GM23338 (cell line): Measurements from ENCODE around the gene THOP1. TPM values are rescaled to one million over a fixed set of nuclear protein-coding genes. Genes with fewer than 3 reads are reported as not detected.

Source experiments
- ATAC-seq: fragments of 200-7000 bp; cut with Tn5 transposase; 3 replicates; pipeline ENCODE4 v1.9.1; 2020
- DNase-seq: peaks from one replicate; pipeline ENCODE4 v3.0.0-alpha.2; 2015; ENCODE audit warnings: low spot score
- H2AFZ ChIP-seq: fragments of 200-600 bp; sonication (generic); 2 replicates; pipeline ENCODE4 v1.8.0; 2016; ENCODE audit warnings: antibody characterized with exemption, mild to moderate bottlenecking, moderate library complexity
- H3F3A ChIP-seq: fragments of 200-600 bp; sonication (generic); replicated peaks from 2 replicates; pipeline ENCODE4 v1.8.0; 2017; ENCODE audit warnings: antibody characterized with exemption, mixed run types, low read depth
- H3K27ac ChIP-seq: fragments of 200-600 bp; sonication (generic); 2 replicates; pipeline ENCODE4 v1.6.1; 2016; ENCODE audit warnings: low read depth
- H3K27me3 ChIP-seq: fragments of 200-600 bp; sonication (generic); 2 replicates; pipeline ENCODE4 v1.8.0; 2016; ENCODE audit warnings: mild to moderate bottlenecking, mixed run types, moderate library complexity; ENCODE audit not compliant: insufficient read depth
- H3K36me3 ChIP-seq: fragments of 200-600 bp; sonication (generic); 2 replicates; pipeline ENCODE4 v1.8.0; 2016; ENCODE audit warnings: mild to moderate bottlenecking; ENCODE audit not compliant: insufficient read depth
- H3K4me1 ChIP-seq: fragments of 200-600 bp; sonication (generic); 2 replicates; pipeline ENCODE4 v1.8.0; 2016; ENCODE audit warnings: mild to moderate bottlenecking, moderate library complexity; ENCODE audit not compliant: insufficient read depth
- H3K4me2 ChIP-seq: fragments of 200-600 bp; sonication (generic); 2 replicates; pipeline ENCODE4 v1.7.1; 2017; ENCODE audit warnings: mixed run types
- H3K4me3 ChIP-seq: fragments of 200-600 bp; sonication (generic); 2 replicates; pipeline ENCODE4 v1.6.1; 2016; ENCODE audit warnings: mixed run types
- H3K79me2 ChIP-seq: fragments of 200-600 bp; sonication (generic); replicated peaks from 2 replicates; pipeline ENCODE4 v1.8.0; 2017; ENCODE audit warnings: mild to moderate bottlenecking; ENCODE audit not compliant: insufficient read depth
- H3K9me2 ChIP-seq: fragments of 200-600 bp; sonication (generic); 2 replicates; pipeline ENCODE4 v1.8.0; 2017; ENCODE audit not compliant: insufficient read depth
- H4K20me1 ChIP-seq: fragments of 200-600 bp; sonication (generic); replicated peaks from 2 replicates; pipeline ENCODE4 v1.8.0; 2017; ENCODE audit warnings: mild to moderate bottlenecking; ENCODE audit not compliant: insufficient read depth
- H3K27ac Mint-ChIP-seq: 2 replicates; pipeline ENCODE4 v1.8.0; 2020; ENCODE audit warnings: inconsistent platforms, mild to moderate bottlenecking, moderate library complexity, mixed read lengths
- H3K27me3 Mint-ChIP-seq: 3 replicates; pipeline ENCODE4 v1.8.0; 2022; ENCODE audit warnings: low read depth, mild to moderate bottlenecking, moderate library complexity, mixed read lengths, inconsistent platforms; ENCODE audit not compliant: insufficient read depth, poor library complexity
- H3K36me3 Mint-ChIP-seq: 3 replicates; pipeline ENCODE4 v1.8.0; 2021; ENCODE audit warnings: low read depth, mild to moderate bottlenecking, inconsistent platforms, moderate library complexity, mixed read lengths
- H3K4me1 Mint-ChIP-seq: 3 replicates; pipeline ENCODE4 v1.8.0; 2020; ENCODE audit warnings: mild to moderate bottlenecking, inconsistent platforms, mixed read lengths
- H3K4me3 Mint-ChIP-seq: 3 replicates; pipeline ENCODE4 v1.8.0; 2021; ENCODE audit warnings: moderate library complexity, mild to moderate bottlenecking, inconsistent platforms, mixed read lengths
- H3K9me3 Mint-ChIP-seq: 3 replicates; pipeline ENCODE4 v1.8.0; 2020; ENCODE audit warnings: moderate library complexity, mild to moderate bottlenecking, inconsistent platforms, mixed read lengths
- CREB1 ChIP-seq: fragments of 250-450 bp; sonication (Bioruptor Pico); IDR thresholded peaks from 2 replicates; pipeline ENCODE4 v1.5.0; 2020; ENCODE audit warnings: low read depth, mild to moderate bottlenecking, moderate library complexity
- EZH2 ChIP-seq: fragments of 200-600 bp; sonication (generic); IDR thresholded peaks from one replicate; pipeline ENCODE4 v1.8.0; 2017; ENCODE audit warnings: antibody characterized with exemption, mild to moderate bottlenecking, low read depth; ENCODE audit not compliant: unreplicated experiment
- EZH2phosphoT487 ChIP-seq: fragments of 200-600 bp; sonication (generic); IDR thresholded peaks from one replicate; pipeline ENCODE4 v1.8.1; 2018; ENCODE audit warnings: antibody characterized with exemption; ENCODE audit not compliant: unreplicated experiment
- JUNB ChIP-seq: IDR thresholded peaks from one replicate; pipeline ENCODE4 v1.6.1; 2016; ENCODE audit warnings: antibody characterized with exemption; ENCODE audit not compliant: unreplicated experiment
- NANOG ChIP-seq: IDR thresholded peaks from 2 replicates; pipeline ENCODE4 v1.6.1; 2016; ENCODE audit warnings: antibody characterized with exemption, borderline replicate concordance
- POLR2AphosphoS5 ChIP-seq: IDR thresholded peaks from 2 replicates; pipeline ENCODE4 v1.6.1; 2016; ENCODE audit warnings: antibody characterized with exemption, low read depth
- STAT1 ChIP-seq: IDR thresholded peaks from one replicate; pipeline ENCODE4 v1.6.1; 2016; ENCODE audit warnings: antibody characterized with exemption; ENCODE audit not compliant: unreplicated experiment
- ZNF114 ChIP-seq: fragments of 250-450 bp; sonication (Bioruptor Pico); IDR thresholded peaks from 2 replicates; pipeline ENCODE4 v1.5.0; 2020; ENCODE audit warnings: mild to moderate bottlenecking, moderate library complexity
- polyA plus RNA-seq: library from polyadenylated mRNA; unstranded; fragments of >200 nt; fragmentation: Nextera tagmentation; extraction: Ambion mirVana; gene quantifications from 2 replicates; pipeline ENCODE4 v1.2.1, GENCODE V29; 2016
- total RNA-seq: library from RNA; depleted of rRNA; stranded (reverse); fragments of >200 nt; shearing (Covaris generic); gene quantifications from 2 replicates; pipeline ENCODE4 v1.2.3, GENCODE V29; 2014
- TF ChIP-seq, protein P1 (sequence below): IDR thresholded peaks from 2 replicates; pipeline ENCODE4 v1.6.1; 2016; ENCODE audit warnings: antibody characterized with exemption
- TF ChIP-seq, protein P2 (sequence below): IDR thresholded peaks from one replicate; pipeline ENCODE4 v1.6.1; 2018; ENCODE audit warnings: antibody characterized with exemption; ENCODE audit not compliant: unreplicated experiment

Gene THOP1
- total and polyA plus RNA-seq, 2 experiments from 2014 or later = 110 to 229 TPM

DNA sequence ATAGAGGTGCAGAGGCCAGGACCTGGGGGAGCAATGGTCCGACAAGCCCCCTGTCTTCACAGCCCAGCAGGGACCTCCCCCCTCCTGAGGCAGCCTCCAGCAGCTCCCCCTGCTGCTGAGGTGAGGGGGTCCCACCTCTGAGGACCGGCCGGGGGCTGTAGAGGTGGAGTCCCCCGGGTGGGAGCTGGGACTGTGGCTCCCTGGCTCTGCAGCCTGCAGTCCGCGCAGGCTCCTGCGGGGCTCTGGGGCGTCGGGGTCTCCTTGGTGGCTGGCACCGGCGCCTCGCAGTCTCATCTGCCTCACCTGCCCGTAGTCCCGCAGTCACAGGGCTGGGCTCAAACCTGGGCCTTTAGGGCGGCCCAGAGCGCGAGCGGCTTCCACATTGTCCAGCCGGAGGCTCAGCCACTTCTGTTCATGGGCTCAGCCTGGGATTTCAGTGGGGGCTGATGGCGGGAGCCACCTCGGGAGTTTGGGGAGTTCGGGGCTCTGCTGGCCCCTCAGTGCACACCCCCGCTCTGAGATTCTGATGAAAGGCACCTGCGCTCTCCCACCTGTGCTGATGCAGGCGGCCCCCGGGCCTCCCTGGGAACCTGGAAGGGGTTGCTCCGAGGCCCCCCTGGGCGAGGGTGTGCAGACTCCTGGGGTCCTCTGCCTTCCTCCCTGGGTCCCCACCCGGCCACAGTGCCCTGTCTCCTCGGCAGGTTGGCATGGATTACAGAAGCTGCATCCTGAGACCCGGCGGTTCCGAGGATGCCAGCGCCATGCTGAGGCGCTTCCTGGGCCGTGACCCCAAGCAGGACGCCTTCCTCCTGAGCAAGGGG lies 27.3 kb downstream of the THOP1 start:
- Histone ChIP-seq H3K4me3 (no peak overlapping the region), H3K4me2 (no peak overlapping the region), H3K27ac (no peak overlapping the region), H3F3A (no peaks in the 10 kb centered on the region), H3K36me3 (no peaks in the 10 kb centered on the region; the same call in 1 of the 2 replicates), H3K27me3 (no peaks in the 10 kb centered on the region), H4K20me1 (no peaks in the 10 kb centered on the region), H2AFZ (no peak overlapping the region), H3K79me2 (no peaks in the 10 kb centered on the region), H3K9me2 (no peaks in the 10 kb centered on the region), H3K4me1 (no peaks in the 10 kb centered on the region)
- Mint-ChIP-seq H3K36me3 (peaks cover 19% of the 10 kb centered on the region), H3K27ac (no peak overlapping the region), H3K27me3 (peaks cover 7% of the 10 kb centered on the region), H3K4me1 (no peaks in the 10 kb centered on the region), H3K4me3 (no peak overlapping the region), H3K9me3 (no peaks in the 10 kb centered on the region; the same call in 2 of the 3 replicates)
- no peak for DNase-seq
- TF ChIP-seq STAT1 = no peak
- no peak for TF ChIP-seq POLR2AphosphoS5
- no peak for TF ChIP-seq EZH2phosphoT487
- no peak for TF ChIP-seq JUNB
- no peak for TF ChIP-seq NANOG
- no peak for TF ChIP-seq ZNF114
- no peak for ATAC-seq

DNA sequence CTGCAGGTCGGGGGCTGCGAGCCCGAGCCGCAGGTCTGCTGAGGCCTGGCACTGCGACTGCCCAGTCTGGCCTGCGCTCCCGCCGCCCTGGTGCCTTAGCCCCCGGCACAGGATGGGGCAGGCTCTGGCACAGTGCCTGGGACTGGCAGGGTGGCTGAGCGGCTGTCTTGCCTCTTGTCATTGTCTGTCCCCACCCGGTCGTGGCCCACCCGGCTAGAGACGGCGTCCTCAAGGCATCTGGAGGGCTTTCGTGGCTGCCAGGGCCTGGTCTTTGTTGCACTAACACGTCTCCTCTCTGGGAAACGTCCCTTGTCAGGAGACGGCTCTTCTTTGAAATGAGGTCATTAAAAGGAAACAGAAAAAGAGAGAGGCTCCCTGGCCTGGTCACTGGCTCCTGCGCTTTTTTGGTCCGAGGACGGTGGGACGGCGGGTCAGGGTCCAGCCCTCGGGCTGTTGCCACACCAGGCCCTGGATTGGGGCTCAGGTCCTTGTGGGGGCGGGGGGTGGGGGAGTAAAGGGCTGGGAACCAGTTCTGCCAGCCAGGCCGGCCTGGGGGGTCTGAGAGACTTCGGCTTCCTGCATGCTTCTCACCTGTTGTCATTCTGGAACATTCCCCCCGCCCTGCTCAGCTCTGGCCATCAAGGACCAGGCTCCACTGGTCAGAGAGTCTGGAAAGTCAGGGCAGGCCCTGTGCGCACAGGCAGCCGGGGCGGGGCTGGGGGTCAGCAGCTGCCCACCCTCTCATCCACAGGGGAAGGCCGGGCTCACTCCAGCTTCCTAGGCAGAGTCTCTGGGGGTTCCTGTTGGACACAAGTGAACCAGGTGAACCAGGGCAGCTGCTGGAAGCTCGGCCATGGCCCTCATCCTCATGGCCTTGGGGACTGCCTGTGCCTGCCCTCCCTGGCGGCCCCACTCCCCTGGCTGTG lies 28.2 kb downstream of the THOP1 start:
- H3F3A ChIP-seq = no peaks in the 10 kb centered on the region
- H3K9me2 ChIP-seq = no peaks in the 10 kb centered on the region
- H3K4me2 ChIP-seq = no peak overlapping the region
- DNase-seq (no peak), ATAC-seq (no peak)
- H2AFZ ChIP-seq = no peak overlapping the region
- H3K27me3 Mint-ChIP-seq = peaks cover 7% of the 10 kb centered on the region
- H3K4me3 ChIP-seq = no peak overlapping the region
- H3K4me1 Mint-ChIP-seq = no peaks in the 10 kb centered on the region
- no peak overlapping the region for H3K4me3 Mint-ChIP-seq
- H3K9me3 Mint-ChIP-seq = no peaks in the 10 kb centered on the region; the same call in 2 of the 3 replicates
- no peak overlapping the region for H3K27ac ChIP-seq
- H3K36me3 Mint-ChIP-seq = peaks cover 18% of the 10 kb centered on the region
- H3K4me1 ChIP-seq = no peaks in the 10 kb centered on the region
- H3K27ac Mint-ChIP-seq = no peak overlapping the region
- H3K27me3 ChIP-seq = no peaks in the 10 kb centered on the region
- no peaks in the 10 kb centered on the region; the same call in 1 of the 2 replicates for H3K36me3 ChIP-seq
- no peak for TF ChIP-seq EZH2
- TF ChIP-seq CREB1 (CRISPR knock-in tag) = no peak
- no peak for TF ChIP-seq ZNF114
- TF ChIP-seq, protein P1, sequence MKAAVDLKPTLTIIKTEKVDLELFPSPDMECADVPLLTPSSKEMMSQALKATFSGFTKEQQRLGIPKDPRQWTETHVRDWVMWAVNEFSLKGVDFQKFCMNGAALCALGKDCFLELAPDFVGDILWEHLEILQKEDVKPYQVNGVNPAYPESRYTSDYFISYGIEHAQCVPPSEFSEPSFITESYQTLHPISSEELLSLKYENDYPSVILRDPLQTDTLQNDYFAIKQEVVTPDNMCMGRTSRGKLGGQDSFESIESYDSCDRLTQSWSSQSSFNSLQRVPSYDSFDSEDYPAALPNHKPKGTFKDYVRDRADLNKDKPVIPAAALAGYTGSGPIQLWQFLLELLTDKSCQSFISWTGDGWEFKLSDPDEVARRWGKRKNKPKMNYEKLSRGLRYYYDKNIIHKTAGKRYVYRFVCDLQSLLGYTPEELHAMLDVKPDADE = no peak
- TF ChIP-seq, protein P2, sequence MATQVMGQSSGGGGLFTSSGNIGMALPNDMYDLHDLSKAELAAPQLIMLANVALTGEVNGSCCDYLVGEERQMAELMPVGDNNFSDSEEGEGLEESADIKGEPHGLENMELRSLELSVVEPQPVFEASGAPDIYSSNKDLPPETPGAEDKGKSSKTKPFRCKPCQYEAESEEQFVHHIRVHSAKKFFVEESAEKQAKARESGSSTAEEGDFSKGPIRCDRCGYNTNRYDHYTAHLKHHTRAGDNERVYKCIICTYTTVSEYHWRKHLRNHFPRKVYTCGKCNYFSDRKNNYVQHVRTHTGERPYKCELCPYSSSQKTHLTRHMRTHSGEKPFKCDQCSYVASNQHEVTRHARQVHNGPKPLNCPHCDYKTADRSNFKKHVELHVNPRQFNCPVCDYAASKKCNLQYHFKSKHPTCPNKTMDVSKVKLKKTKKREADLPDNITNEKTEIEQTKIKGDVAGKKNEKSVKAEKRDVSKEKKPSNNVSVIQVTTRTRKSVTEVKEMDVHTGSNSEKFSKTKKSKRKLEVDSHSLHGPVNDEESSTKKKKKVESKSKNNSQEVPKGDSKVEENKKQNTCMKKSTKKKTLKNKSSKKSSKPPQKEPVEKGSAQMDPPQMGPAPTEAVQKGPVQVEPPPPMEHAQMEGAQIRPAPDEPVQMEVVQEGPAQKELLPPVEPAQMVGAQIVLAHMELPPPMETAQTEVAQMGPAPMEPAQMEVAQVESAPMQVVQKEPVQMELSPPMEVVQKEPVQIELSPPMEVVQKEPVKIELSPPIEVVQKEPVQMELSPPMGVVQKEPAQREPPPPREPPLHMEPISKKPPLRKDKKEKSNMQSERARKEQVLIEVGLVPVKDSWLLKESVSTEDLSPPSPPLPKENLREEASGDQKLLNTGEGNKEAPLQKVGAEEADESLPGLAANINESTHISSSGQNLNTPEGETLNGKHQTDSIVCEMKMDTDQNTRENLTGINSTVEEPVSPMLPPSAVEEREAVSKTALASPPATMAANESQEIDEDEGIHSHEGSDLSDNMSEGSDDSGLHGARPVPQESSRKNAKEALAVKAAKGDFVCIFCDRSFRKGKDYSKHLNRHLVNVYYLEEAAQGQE = no peak
- H3K79me2 ChIP-seq = no peaks in the 10 kb centered on the region
- no peaks in the 10 kb centered on the region for H4K20me1 ChIP-seq
